Activated T-helper 17 cell treated with anti-CD3 and anti-CD28 coated beads, Interleukin-2, amount 50 U/mL, for 72 hours (primary cell): ENCODE results near the gene SERPINB7. TPM values are rescaled to one million over a fixed set of nuclear protein-coding genes. Genes with fewer than 3 reads are reported as not detected.

Experiments used
- ATAC-seq: fragments of 150-1000 bp; cut with Tn5 transposase; replicated peaks from 2 replicates; pipeline ENCODE4 v1.10.0; 2021; ENCODE audit warnings: mild to moderate bottlenecking, moderate library complexity
- H3K27ac Mint-ChIP-seq: one replicate; pipeline ENCODE4 v1.8.0; 2022; ENCODE audit warnings: mixed read lengths
- H3K27me3 Mint-ChIP-seq: one replicate; pipeline ENCODE4 v1.8.0; 2022; ENCODE audit warnings: mixed read lengths
- H3K36me3 Mint-ChIP-seq: one replicate; pipeline ENCODE4 v1.8.0; 2022; ENCODE audit warnings: low read depth, mild to moderate bottlenecking, mixed read lengths
- H3K4me1 Mint-ChIP-seq: one replicate; pipeline ENCODE4 v1.8.0; 2022; ENCODE audit warnings: mixed read lengths
- H3K4me3 Mint-ChIP-seq: one replicate; pipeline ENCODE4 v1.8.0; 2022; ENCODE audit warnings: mild to moderate bottlenecking, mixed read lengths
- H3K9me3 Mint-ChIP-seq: one replicate; pipeline ENCODE4 v1.8.0; 2022; ENCODE audit warnings: mixed read lengths
- total RNA-seq, 2 donors: library from RNA; stranded (reverse); gene quantifications; one replicate each; pipeline ENCODE4 v1.2.3, GENCODE V29; 2022

Gene SERPINB7
- total RNA-seq, 2 donors from 2014 or later, result not detected

DNA sequence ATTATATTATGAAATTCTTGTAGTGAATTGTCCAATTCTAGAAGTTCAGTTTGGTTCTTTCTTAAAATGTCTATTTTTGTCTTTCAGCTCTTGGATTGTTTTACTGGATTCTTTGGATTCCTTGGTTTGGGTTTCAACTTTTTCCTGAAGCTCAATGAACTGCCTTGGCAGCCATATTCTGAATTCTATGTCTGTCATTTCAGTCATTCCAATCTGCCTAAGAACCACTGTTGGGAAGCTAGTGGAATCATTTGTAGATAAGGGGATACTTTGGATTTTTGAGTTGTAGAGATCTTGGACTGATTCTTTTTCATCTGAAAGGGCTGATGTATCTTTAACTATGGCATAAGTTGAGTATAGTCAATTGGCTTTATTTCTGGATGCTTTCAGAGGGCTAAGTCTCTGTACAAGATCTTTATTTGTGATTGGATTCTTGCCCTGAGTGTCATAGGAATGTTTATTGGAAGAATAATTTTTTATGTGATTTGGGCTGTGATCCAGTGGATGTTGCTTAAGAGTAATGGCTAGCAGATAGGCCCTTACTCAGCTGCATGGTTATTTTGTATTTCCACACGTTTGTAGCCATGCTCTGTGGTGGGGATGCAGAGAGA is 42.3 kb downstream of the SERPINB7 start:
- Mint-ChIP-seq H3K27ac (no peak overlapping the region), H3K4me3 (no peak overlapping the region), H3K9me3 (peaks cover 16% of the 10 kb centered on the region), H3K27me3 (peaks cover 22% of the 10 kb centered on the region), H3K4me1 (no peaks in the 10 kb centered on the region), H3K36me3 (no peaks in the 10 kb centered on the region)
- no peak for ATAC-seq

- H3K36me3 Mint-ChIP-seq, result no peaks in the 10 kb centered on the region
- peaks cover 22% of the 10 kb centered on the region for H3K27me3 Mint-ChIP-seq
- no peak overlapping the region for H3K27ac Mint-ChIP-seq
- no peak overlapping the region for H3K4me3 Mint-ChIP-seq
- no peaks in the 10 kb centered on the region for H3K4me1 Mint-ChIP-seq
- peaks cover 16% of the 10 kb centered on the region for H3K9me3 Mint-ChIP-seq
- no peak for ATAC-seq
Measured at GRCh38 chr18:63818212-63818611, 43.0 kb downstream of the SERPINB7 start.

DNA sequence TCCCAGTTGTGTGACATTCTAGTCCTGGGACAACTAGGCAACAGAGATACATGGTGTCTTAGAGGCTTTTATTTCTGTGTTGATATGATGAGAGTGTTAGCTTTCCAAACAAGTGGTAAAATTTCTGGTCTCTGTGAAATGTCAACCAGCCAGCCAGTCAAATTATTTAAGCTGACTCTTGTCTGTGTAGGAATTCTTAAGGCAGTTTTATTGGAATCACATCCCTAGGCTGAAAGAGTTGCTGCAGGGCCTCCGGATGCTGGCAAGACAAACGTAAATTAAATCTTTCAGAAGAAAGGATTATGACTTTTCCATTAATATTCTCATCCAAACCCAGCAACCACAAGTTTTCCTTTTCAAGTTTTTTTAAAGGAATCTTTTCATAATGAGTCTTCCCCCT is 44.6 kb downstream of the SERPINB7 start:
- Mint-ChIP-seq H3K9me3 (peaks cover 16% of the 10 kb centered on the region), H3K36me3 (no peaks in the 10 kb centered on the region), H3K27ac (no peak overlapping the region), H3K4me1 (no peaks in the 10 kb centered on the region), H3K27me3 (peaks cover 22% of the 10 kb centered on the region), H3K4me3 (no peak overlapping the region)
- no peak for ATAC-seq

GRCh38 chr18:63820694-63821093 is 45.5 kb downstream of the SERPINB7 start:
- no peak overlapping the region for H3K4me3 Mint-ChIP-seq
- H3K36me3 Mint-ChIP-seq, result no peaks in the 10 kb centered on the region
- H3K27me3 Mint-ChIP-seq, result peaks cover 15% of the 10 kb centered on the region
- H3K4me1 Mint-ChIP-seq, result no peaks in the 10 kb centered on the region
- peaks cover 12% of the 10 kb centered on the region for H3K9me3 Mint-ChIP-seq
- ATAC-seq, result no peak
- no peak overlapping the region for H3K27ac Mint-ChIP-seq

GRCh38 chr18:63823516-63824219 is 48.5 kb downstream of the SERPINB7 start:
- H3K4me3 Mint-ChIP-seq, result no peak overlapping the region
- no peaks in the 10 kb centered on the region for H3K9me3 Mint-ChIP-seq
- H3K4me1 Mint-ChIP-seq, result no peaks in the 10 kb centered on the region
- H3K36me3 Mint-ChIP-seq, result no peaks in the 10 kb centered on the region
- H3K27me3 Mint-ChIP-seq, result peaks cover 4% of the 10 kb centered on the region
- ATAC-seq, result no peak
- H3K27ac Mint-ChIP-seq, result no peak overlapping the region

DNA sequence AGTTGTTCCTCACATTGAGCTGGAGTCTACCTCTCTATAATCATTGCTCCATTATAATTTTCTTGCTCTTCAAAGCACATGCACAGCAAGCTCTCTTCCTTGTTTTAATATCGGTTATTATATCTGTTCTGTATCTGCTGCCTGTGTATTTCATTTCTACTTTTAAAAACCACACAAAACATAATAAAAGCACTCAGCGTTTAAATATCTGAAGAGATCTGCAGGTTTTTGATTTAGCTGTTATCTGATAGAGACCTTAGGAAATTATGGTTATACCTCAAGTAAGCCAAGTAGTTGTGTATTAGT is 49.0 kb downstream of the SERPINB7 start:
- Mint-ChIP-seq H3K9me3 (no peaks in the 10 kb centered on the region), H3K36me3 (no peaks in the 10 kb centered on the region), H3K4me1 (no peaks in the 10 kb centered on the region), H3K27me3 (peaks cover 7% of the 10 kb centered on the region), H3K4me3 (no peak overlapping the region), H3K27ac (no peak overlapping the region)
- ATAC-seq, result no peak

DNA sequence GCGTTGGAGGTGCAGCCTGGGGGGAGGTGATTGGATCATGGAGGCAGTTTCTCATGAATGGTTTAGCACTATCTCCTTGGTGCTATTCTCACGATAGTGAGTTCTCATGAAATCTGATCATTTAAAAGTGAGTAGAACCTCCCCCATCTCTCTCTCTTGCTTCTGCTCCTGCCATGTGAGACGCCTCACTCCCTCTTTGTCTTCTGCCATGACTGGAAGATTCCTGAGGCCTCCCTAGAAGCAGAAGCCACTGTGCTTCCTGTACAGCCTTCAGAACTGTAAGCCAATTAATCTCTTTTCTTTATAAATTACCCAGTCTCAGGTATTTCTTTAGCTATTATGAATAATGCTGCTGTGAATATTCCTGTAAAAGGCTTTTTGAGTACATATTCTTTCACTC is 52.9 kb downstream of the SERPINB7 start:
- no peak for ATAC-seq
- Mint-ChIP-seq H3K36me3 (no peaks in the 10 kb centered on the region), H3K9me3 (no peaks in the 10 kb centered on the region), H3K4me3 (no peak overlapping the region), H3K27ac (no peak overlapping the region), H3K27me3 (peaks cover 16% of the 10 kb centered on the region), H3K4me1 (no peaks in the 10 kb centered on the region)

- Mint-ChIP-seq H3K27me3 (peaks cover 17% of the 10 kb centered on the region), H3K27ac (no peak overlapping the region), H3K4me3 (no peak overlapping the region), H3K4me1 (no peaks in the 10 kb centered on the region), H3K36me3 (no peaks in the 10 kb centered on the region), H3K9me3 (no peaks in the 10 kb centered on the region)
- no peak for ATAC-seq
Measured at GRCh38 chr18:63828656-63829055, 53.4 kb downstream of the SERPINB7 start.

DNA sequence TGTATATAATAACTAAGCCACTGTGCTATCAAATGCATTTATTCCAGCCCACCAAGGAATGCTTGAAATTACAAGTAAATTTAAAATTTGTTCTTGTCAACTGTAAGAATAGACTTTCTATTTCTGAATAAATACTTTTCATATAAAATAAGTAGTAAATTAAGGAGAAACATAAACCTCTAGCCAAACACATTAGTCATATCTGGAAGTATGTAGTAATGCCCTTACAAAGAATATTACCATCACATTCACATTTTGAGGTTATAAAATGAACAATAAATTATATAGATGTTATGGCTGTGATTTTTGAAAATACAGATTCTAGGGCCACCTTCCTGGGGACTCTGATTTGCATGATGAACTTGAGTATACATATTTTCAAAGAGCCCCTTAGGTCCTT is 54.7 kb downstream of the SERPINB7 start:
- Mint-ChIP-seq H3K36me3 (no peaks in the 10 kb centered on the region), H3K4me3 (no peak overlapping the region), H3K9me3 (no peaks in the 10 kb centered on the region), H3K4me1 (no peaks in the 10 kb centered on the region), H3K27me3 (peaks cover 19% of the 10 kb centered on the region), H3K27ac (no peak overlapping the region)
- no peak for ATAC-seq

DNA sequence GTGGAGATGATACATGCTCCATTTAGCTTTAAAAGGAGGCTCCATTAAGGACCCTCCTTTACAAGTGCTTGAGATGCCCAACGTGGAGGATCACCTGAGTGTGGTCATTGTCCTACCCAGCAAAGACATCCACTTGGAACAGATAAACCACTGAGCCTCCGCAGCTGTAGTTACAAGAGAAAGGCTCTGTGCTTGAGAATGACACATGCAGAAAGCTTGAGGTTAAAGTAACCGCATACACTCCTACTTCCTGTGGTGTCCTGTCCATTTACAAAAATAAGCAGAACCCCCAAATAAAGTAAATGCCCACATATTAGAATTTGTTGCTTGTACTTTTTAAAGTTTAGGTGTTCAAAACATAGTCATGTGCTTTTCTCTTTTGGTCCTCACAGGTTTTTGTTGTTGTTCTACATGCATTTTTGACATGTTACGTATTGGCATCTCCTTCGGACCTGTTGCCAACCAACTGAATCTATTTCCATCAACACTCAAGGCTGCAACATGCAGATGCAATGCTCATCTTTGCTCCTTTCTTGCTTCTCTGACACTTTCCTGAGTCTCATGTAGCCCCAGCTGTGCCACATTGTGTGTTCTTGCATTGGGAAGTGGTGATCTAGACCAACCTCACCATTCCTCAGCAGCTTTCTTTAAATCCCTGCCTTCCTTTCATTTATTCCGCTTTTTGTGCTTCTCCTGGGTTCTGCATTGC is 56.0 kb downstream of the SERPINB7 start:
- peak; percentile 43 for ATAC-seq

GRCh38 chr18:63832470-63832869 is 57.3 kb downstream of the SERPINB7 start:
- H3K27me3 Mint-ChIP-seq, result peaks cover 24% of the 10 kb centered on the region
- no peaks in the 10 kb centered on the region for H3K36me3 Mint-ChIP-seq
- peak; percentile 90 for ATAC-seq
- no peak overlapping the region for H3K27ac Mint-ChIP-seq
- H3K9me3 Mint-ChIP-seq, result no peaks in the 10 kb centered on the region
- H3K4me3 Mint-ChIP-seq, result no peak overlapping the region
- no peaks in the 10 kb centered on the region for H3K4me1 Mint-ChIP-seq

More for the DNA sequence above, 56.0 kb downstream of the SERPINB7 start:
- no peaks in the 10 kb centered on the region for H3K9me3 Mint-ChIP-seq
- no peak overlapping the region for H3K27ac Mint-ChIP-seq
- no peak overlapping the region for H3K4me3 Mint-ChIP-seq
- H3K36me3 Mint-ChIP-seq, result no peaks in the 10 kb centered on the region
- peaks cover 20% of the 10 kb centered on the region for H3K27me3 Mint-ChIP-seq
- H3K4me1 Mint-ChIP-seq, result no peaks in the 10 kb centered on the region

GRCh38 chr18:63834471-63835113 is 59.4 kb downstream of the SERPINB7 start:
- H3K4me1 Mint-ChIP-seq, result no peaks in the 10 kb centered on the region
- peaks cover 23% of the 10 kb centered on the region for H3K27me3 Mint-ChIP-seq
- H3K4me3 Mint-ChIP-seq, result no peak overlapping the region
- H3K27ac Mint-ChIP-seq, result no peak overlapping the region
- ATAC-seq, result no peak
- no peaks in the 10 kb centered on the region for H3K36me3 Mint-ChIP-seq
- H3K9me3 Mint-ChIP-seq, result no peaks in the 10 kb centered on the region

DNA sequence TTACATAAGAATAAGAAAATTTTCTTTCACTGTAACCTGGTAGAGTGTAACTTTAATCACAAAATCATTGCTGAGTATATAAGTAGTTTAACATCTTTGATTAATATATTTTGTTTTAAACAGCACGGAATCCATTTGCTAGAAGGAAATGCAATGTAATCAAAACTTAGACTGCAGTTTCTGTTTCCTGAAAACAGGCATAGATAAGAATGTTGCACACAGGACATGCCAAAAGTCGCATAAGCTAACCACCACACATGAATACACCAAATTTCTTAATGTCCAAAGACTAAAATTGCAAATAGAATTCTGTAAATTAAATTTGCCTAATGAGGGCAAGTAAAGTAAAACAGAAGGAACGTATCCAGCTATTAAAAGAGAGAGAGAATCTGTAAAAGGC is 61.2 kb downstream of the SERPINB7 start:
- Mint-ChIP-seq H3K4me3 (no peak overlapping the region), H3K27me3 (peaks cover 25% of the 10 kb centered on the region), H3K9me3 (no peaks in the 10 kb centered on the region), H3K4me1 (no peaks in the 10 kb centered on the region), H3K36me3 (no peaks in the 10 kb centered on the region), H3K27ac (no peak overlapping the region)
- no peak for ATAC-seq

DNA sequence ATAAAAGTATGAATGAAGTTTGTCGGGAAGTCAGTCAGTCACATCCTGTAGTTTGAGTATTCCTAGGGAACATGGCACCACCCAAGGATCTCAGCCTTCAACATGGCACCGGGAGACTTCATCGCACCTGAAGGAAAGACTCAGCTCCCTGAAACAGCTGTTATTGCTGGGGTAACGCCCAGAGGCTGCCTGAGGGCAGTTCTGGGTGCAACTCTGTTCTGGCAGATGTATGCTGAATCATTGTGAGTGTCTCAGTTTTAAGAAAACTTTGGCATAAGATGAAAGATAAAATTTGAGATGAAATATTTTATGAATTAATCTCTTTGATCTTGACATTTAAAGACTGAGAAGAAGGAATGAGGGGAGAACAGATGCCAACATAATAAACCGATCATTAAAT is 62.4 kb downstream of the SERPINB7 start:
- H3K27ac Mint-ChIP-seq, result no peak overlapping the region
- no peaks in the 10 kb centered on the region for H3K4me1 Mint-ChIP-seq
- no peak for ATAC-seq
- peaks cover 23% of the 10 kb centered on the region for H3K27me3 Mint-ChIP-seq
- no peaks in the 10 kb centered on the region for H3K36me3 Mint-ChIP-seq
- H3K9me3 Mint-ChIP-seq, result no peaks in the 10 kb centered on the region
- no peak overlapping the region for H3K4me3 Mint-ChIP-seq

GRCh38 chr18:63843008-63843407 is 67.8 kb downstream of the SERPINB7 start:
- no peaks in the 10 kb centered on the region for H3K9me3 Mint-ChIP-seq
- ATAC-seq, result no peak
- peaks cover 25% of the 10 kb centered on the region for H3K27me3 Mint-ChIP-seq
- no peaks in the 10 kb centered on the region for H3K4me1 Mint-ChIP-seq
- no peak overlapping the region for H3K4me3 Mint-ChIP-seq
- H3K27ac Mint-ChIP-seq, result no peak overlapping the region
- H3K36me3 Mint-ChIP-seq, result no peaks in the 10 kb centered on the region
